CD4-positive, alpha-beta T cell treated with Interleukin-21 for 1 hour (primary cell): Measurements from ENCODE around the gene HDGFL3.
"Not testable (repeated sequence)": the region's sequence is repeated elsewhere in the genome, so short reads cannot be mapped to it uniquely, and the experiment has no call there.

Experiments used
- DNase-seq: peaks from one replicate; pipeline ENCODE4 v3.0.0-alpha.2; 2020

The HDGFL3 gene

DNA sequence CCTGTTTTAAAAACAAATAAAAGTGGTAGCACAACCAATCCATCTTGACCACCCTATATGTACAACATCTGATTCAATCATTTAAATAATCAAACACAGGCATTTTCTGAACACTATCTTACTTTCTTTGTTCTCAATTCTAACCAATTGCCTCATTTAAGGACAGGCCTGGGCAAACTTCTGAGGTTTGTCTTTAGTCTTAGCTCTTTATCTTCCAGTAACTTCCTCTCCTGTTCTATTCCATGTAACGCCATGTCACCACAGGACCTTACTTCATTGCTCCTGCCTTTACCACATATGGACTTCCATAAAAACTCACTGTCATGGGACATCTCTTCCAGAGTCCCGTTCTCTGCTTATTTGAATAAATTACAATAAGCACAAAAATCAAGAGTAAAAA, 14.9 kb downstream of the HDGFL3 start:
- no peak for DNase-seq

DNA sequence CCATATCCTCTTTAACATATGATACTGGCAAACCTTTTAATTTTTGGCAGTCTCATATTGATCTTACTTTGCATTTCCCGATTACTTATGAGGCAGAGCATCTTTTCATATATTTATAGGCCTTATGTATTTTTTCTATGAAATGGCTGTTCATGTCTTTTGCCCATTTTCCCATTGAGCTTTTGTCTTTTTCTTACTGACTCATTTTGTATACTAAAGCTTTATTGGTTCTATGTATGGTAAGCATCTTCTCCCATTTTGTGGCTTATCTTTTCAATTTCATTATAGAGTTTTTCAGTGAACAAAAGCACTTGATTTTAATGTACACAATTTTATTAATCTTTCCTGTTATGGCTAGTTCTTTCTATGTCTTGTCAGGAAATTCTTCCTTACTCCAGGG, 17.2 kb downstream of the HDGFL3 start:
- DNase-seq: no peak

DNA sequence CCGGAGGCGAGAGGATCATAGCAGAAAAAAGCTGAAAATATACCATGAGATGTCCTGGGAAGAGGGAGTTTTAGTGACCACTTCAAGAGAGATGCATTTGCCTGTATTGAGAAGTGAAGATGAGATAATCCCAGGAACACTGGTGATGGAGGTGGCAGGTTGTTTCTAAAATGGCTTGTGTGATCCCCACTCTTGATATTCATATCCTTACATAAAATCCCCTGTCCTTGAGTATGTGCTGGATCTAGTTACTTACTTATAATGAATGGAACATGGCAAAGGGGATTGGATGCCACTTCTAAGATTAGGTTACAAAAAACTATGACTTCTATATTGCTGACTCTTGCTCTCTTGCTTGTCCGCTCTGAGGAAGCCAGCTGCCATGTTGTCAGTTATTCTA, 22.1 kb downstream of the HDGFL3 start:
- no peak for DNase-seq

DNA sequence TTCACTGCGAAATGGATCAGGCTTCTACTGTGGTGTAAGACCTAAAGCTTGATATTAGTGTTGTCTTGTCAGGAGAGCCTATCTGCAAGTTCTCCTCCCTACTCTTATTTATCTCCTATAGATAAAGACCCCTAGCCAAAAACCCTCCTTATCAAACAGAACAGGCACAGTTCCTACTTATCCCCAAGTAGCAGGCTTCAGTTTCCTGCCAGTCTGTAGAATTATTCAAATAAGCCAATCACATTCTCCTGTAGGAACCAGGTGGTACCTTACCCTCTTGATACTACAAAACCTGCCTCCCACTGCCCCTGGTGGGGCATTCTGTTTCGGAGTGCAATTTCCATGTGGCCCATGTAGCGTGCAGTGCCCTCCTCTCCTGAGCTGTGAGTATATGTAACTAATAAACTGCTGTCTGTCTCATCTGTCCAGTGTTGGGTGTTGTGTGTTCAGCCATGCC, 28.7 kb downstream of the HDGFL3 start:
- no peak for DNase-seq

DNA sequence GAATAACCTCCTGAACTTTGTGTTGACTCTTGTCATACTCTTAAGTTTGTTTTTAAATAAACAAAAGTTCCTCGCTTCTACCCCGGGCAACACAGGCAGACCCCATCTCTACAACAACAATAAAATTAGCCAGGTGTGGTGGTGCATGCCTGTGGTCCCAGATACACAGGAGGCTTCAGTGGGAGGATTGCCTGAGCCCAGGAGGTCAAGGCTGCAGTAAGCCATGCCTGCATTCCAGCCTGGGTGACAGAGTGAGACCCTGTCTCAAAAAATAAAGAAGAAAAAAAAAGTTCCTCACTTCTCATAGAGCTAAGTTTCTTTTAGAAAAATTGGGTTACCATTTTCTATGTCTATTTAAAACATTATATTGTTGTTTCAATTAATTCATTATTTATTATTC, 29.2 kb downstream of the HDGFL3 start:
- no peak for DNase-seq

DNA sequence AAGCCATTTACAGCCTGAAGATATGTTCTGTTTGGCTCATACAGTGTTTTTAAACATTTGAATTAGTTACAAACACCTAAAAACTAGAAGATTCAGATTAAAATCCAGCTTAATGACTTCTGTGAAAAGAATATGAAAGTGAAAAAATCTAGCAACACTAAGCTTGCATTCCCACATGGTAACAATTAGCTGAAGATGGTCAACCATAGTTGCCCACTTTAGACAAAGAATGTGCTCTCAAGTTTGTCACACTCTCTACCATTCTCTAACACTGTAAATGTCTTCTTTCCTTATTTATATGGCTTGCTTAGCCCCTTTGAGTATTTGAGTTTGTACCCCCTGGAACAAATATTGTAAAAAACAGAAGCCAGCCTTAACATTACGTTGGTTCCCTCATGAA, 32.7 kb downstream of the HDGFL3 start:
- DNase-seq: no peak

DNA sequence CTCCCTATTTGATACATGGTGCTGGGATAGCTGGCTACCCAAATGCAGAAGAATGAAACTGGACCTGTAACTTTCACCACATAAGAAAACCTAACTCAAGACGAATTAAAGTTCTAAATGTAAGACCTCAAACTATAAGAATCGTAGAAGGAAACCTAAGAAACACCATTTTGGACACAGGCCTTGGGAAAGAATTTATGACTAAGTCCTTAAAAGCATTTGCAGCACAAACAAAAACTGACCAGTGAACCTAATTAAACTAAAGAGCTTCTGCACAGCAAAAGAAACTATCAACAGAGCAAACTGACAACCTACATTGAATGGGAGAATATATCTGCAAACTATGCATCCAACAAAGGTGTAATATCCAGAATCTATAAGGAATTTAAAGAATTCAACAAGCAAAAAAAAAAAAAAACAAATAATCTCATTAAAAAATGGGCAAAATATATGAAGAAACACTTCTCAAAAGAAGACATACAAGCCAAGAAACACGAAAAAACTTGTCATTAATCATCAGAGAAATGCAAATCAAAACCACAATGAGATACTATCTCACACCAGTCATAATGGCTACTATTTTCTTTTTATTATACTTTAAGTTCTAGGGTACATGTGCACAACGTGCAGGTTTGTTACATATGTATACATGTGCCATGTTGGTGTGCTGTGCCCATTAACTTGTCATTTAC, 37.0 kb downstream of the HDGFL3 start:
- DNase-seq: no peak

DNA sequence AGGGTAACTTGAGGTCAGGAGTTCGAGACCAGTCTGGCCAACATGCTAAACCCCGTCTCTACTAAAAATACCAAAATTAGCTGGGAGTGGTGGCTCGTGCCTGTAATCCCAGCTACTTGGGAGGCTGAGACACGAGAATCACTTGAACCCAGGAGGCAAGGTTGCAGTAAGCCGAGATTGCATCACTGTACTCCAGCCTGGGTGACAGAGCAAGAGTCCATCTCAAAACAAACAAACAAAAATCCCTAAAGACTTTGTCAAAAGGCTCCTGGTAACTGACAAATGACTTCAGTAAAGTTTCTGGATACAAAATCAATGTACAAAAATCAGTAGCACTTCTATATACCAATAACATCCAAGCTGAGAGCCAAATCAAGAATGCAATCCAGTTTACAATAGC, 38.0 kb downstream of the HDGFL3 start:
- not testable (repeated sequence) for DNase-seq

DNA sequence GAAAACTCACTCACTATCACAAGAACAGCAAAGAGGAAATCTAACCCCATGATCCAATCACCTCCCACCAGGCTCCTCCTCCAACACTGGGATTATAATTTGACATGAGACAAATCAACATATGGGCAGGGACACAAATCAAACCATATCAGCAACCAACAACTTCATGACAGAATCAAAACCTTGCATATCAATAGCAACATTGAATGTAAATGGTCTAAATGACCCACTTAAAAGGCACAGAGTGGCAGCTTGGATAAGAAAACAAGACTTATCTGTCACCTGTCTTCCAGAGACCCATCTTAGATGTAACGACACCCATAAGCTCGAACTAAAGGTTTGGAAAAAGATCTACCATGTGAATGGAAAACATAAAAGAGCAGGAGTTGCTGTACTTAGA, 40.8 kb downstream of the HDGFL3 start:
- no peak for DNase-seq

DNA sequence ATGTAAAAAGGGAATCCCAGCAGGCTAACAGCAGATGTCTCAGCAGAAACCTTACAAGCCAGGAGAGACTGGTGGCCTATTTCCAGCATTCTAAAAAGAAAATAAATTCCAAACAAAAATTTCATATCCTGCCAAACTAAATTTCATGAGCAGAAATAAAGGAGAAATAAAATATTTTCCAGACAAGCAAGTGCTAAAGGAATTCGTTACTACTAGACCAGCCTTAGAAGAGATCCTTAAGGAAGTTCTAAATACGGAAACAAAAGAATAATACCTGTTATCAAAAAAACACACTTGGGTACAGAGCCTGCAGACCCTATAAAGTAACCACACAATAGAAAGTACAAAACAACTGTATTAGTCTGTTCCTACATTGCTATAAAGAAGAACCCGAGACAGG, 41.4 kb downstream of the HDGFL3 start:
- no peak for DNase-seq

DNA sequence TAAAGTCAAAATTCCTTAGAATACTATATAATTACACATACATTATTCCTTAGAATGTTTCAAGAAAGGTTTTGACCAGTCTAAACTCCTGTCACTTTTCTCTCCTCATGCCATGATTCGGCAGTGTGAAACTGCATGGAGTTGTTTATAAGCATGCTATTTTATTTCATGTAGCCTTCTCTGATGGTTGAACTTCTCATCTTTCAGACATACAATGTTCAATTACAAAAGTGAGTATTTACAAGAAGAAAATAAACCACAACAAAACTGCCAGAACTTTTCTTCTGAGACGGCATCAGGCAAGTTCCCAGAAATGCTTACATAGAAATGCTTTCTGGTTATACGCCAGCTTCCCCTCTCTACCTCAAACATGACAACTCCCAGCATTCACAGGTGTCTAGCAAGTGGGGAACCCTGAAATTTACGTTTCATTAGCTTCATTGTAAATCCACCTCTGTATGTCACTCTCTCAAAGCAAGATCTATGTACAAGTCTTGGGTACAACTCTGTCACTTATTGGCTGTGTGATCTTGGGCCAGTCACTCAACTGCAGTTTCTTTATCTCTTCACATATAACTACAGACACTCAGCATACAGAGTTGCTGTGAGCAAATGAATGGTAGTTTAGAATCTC, 42.7 kb downstream of the HDGFL3 start:
- peak; percentile 35 for DNase-seq

DNA sequence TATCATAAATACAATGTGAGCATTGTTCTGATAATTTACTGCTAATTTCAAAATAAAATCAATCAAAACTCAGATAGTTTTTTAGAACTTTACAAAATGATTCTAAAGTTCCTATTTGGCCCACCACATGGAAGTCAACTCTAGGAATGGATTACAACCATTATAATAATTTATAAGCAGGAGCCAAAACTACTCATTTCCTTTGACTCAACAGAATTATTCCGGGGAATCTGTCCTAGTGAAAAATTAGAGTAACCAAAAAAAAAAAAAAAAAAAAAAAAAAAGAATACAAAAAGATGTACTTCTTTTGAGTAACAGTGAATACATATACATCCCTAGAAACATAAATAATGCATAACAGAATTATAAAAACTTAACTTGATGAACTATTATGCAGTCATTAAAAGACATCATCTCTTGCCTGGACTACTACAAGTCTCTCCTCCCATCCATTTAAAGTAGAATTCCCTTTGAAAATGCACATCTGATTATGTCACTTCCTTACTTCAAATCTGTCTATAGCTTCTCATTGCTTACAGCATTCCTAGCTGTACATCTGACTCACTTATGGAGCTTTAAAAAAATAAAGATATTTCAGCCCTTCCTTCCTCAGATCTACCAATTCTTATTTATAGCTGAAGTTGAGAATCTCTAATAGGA, 43.4 kb downstream of the HDGFL3 start:
- DNase-seq: no peak

DNA sequence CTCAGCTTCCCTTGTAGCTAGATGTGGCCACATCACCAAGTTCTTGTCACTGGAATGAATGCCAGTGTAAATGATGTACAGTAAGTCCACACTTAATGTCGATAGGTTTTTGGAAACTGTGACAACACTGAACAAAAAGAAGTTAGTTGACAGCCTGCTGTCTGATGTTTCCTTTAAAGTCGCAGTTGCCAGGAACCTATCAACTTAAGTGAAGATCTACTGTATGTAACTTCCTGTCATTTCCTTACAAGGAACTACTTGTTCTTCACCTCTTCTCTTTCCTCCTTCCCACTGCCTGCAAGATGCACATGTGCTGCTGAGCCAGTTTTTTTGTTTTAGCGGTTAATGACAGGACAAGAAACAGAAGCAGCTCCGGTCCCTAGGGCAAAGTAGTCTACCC, 44.6 kb downstream of the HDGFL3 start:
- peak; percentile 9 for DNase-seq

DNA sequence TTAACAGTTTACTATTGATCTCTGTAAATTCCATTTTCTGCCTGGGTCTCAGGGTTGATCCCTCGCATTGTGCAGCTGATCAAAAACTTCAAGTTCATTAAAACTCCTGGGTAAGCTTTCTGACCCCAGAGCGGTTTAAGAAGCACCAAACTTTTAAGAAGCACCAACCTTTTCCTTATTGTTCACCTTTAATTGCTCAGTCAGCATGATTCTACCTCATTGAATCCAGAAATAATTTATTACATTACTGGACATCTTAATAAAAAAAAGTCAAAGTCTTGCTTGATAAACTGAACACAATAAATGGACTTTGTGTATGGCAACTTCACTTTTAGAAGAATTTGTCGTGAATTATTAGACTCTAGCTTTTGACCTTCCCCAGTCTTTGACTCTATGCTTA, 46.9 kb downstream of the HDGFL3 start:
- DNase-seq: no peak

DNA sequence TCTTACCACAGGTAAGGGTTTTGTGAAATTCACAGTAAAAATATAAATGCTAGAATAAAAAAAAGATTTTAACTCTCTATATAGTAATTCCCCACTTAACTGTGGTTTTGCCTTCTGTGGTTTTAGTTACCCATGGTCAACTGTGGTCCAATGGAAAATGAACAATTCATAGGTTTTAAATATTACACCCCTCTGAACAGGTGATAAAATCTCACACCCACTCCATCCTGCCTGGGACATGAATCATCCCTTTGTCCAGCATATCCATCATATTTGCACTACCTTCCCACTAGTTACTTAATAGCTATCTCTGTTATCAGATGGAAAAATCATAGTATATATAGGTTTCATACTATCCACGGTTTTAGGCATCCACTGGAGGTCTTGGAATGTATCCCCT, 49.2 kb downstream of the HDGFL3 start:
- no peak for DNase-seq

DNA sequence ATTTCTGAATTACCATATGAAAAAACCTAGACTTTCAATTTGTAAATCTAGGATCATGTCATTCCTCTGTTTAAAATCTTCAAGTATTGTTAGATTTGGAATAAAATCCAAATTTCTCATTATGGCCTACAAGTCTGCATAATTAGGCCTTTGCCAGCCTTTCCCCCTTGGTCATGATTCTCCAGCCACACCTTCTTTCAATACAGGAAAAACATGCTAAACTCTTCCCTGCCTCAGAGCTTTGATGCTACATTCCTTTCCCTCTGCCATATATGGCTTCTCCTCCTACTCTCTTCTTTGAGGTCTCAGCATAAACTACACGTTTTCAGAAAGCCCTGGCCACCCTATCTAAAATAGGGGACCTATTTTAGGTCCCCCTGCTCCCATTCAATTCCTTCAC, 51.7 kb downstream of the HDGFL3 start:
- no peak for DNase-seq

DNA sequence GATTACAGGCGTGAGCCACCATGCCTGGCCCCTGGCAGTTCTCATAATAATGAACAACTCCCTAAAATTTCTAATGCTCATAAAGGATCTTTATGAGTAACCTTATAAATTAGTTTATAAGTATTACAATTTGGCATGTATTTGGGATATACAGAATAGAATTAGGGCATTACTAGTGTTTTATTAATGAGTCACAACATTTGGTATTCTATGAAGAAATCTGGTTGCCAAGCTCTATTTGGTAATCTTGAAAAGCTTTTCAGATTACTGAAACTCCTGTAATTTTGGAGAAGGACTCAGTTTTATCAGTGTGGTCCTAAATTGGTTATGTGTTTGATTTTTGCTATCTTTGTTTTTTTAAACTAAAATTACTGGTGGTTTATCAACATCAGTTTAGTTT, 54.3 kb downstream of the HDGFL3 start:
- no peak for DNase-seq

DNA sequence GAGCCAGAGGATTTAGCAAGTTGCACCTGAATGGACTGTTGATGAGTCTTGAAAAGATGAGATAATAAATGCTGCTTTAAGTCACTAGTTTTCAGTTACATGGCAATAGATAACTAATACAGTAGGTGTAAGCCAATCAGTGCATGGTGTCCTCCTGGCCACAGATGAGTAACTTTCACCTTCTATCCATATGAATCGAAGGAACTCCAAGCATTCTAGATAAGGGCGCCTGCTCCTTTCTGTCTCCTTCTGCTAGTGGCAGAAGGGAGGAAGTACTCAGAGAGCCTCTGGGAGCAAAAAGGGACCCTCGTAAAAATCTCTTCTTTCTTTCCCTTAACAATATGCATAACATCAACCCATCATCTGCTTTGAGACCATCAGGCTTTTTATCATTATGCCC, 62.9 kb downstream of the HDGFL3 start:
- no peak for DNase-seq

DNA sequence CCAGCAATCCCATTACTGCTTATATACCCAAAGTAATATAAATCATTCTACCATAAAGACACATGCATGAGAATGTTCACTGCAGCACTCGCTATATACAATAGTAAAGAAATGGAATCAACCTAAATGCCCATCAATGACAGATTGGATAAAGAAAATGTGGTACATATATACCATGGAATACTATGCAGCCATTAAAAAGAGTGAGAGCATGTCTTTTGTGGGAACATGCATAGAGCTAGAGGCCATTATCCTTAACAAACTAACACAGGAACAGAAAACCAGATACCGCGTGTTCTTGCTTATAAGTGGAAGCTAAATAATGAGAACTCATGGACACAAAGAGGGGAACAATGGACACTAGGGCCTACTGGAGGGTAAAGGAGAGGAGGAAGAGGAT, 65.5 kb downstream of the HDGFL3 start:
- not testable (repeated sequence) for DNase-seq

DNA sequence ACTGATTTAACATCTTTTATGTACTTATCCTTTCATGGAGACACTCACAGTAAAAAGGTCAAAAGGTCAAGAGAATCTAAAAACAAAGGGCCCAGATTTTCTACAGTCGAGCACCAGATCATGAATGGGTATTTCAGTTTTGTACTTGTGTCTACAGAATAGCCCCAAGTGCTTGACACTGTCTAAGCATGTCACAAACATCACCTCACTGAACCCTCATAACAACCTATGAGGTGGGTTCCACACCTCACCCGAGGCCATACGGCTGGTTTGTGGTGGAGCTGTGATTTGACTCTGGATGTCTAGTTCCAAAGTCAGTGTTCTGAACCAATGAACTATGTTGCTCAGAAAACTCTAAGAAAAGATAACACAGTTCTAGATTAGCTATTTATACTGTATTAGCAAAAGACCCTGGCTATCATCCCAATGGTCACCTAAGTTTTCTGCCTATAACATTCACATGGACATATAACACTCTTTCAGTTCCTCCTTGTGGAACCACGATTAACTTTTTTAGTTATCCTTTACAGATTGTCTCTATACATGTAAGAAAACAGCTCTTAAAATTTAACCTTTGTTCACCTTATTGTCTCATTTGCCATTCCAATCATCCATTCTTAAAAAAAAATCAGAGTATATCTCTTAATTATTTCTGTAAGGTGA, 74.6 kb downstream of the HDGFL3 start:
- DNase-seq: no peak

DNA sequence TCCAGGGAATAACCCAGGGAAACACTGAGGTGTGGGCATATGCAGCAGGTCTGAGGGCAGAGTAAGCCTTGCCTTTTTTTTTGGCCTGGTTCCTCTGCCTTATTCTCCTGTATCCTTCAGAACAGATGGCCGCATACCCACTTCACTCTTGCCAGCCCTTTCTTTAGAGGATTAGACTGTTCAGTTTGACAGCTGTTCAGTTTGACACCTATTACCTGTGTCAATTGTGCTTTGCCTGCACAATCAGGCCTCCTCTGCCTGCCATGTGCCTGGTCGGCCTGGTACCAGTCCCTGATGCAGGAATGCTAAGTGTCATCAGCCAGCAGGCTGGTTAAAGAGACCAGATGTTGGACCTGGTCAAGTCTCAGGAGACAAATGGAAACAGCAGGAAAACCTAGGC, 77.8 kb downstream of the HDGFL3 start:
- DNase-seq: no peak

DNA sequence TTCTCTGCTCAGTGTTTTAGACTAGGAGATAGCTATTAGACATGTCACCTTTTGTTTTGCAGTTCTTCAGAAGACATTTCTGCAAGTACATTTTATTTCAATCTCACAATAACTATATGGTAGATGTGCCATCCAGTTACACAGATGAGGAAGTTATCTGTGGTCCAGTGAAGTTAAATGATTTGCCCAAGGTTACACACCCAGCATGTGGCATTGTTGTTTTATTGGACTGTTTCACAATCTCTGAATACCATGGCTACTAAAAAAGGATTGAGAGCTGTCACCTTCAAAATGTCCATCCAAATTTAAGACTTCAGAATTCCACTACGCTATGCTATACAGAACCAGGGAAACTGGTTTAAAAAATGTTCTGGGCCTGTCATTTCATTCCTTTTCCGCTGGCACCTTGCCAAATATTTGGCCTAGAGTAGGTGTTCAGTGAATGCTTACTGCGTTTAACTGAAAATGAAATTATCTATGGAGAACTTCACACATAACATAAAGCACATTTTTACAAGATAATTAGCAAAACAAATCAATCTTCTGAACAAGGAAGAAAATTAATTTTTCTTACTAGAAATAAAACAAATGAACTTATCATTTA, 80.0 kb downstream of the HDGFL3 start:
- DNase-seq: no peak

DNA sequence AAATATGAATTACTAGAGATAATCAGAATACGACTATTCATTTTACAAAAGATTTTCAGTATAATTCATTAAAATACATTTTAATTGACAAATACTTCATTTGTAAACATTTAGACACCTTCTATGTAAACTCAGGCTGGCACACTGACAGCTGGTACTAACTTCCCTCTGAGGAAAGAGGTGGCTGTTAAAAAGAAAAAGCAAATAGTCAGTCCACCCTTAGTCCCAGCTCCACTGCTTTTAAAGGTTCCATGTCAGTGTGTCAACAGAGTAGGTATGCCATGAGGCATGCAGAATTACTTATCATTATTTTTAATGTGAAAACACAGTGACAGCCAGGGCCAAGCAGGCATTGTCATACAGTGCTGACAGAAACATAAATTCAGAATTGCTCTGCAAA, 84.1 kb downstream of the HDGFL3 start:
- DNase-seq: no peak
